H1 (cell line): ENCODE results near the gene FADD. TPM values are rescaled to one million over a fixed set of nuclear protein-coding genes. Genes with fewer than 3 reads are reported as not detected.

Experiments used
- CTCF ChIA-PET: fragments of 300-600 bp; sonication (Branson Sonifier 250); formaldehyde crosslinking; loops from one replicate; lab custom pipeline; 2021; ENCODE audit not compliant: partially characterized antibody; lab: Charles Lee
- POLR2A ChIA-PET: fragments of 300-600 bp; sonication (Branson Sonifier 250); formaldehyde crosslinking; loops from one replicate; lab custom pipeline; 2021; ENCODE audit warnings: inconsistent platforms; ENCODE audit not compliant: partially characterized antibody; lab: Charles Lee
- DNase-seq, 2 experiments: peaks; one replicate each; pipeline versions ENCODE4 v3.0.0 to v3.0.0-alpha.2; 2010 to 2022; ENCODE audit warnings: low spot score in 2 of 2, low read depth in 1 of 2, mixed read lengths in 1 of 2
- FAIRE-seq: peaks from 2 replicates; lab custom pipeline; 2011; peaks lifted over from hg19 to GRCh38; lab: Jason Lieb, UNC
- H2AFZ ChIP-seq: 2 replicates; pipeline ENCODE4 v1.8.1; 2012; ENCODE audit warnings: low read length, inconsistent platforms
- H2AK5ac ChIP-seq: 2 replicates; pipeline ENCODE4 v1.6.1; 2013; ENCODE audit warnings: low read depth, low read length
- H2BK120ac ChIP-seq: replicated peaks from 2 replicates; pipeline ENCODE3; 2013; ENCODE audit warnings: low read depth, low read length, inconsistent platforms
- H2BK12ac ChIP-seq: 2 replicates; pipeline ENCODE4 v1.6.1; 2013; ENCODE audit warnings: low read depth, low read length
- H2BK15ac ChIP-seq: 2 replicates; pipeline ENCODE4 v1.6.1; 2013; ENCODE audit warnings: low read length
- H2BK20ac ChIP-seq: 2 replicates; pipeline ENCODE4 v1.6.1; 2013; ENCODE audit warnings: low read length
- H2BK5ac ChIP-seq: 2 replicates; pipeline ENCODE4 v1.6.1; 2013; ENCODE audit warnings: low read depth, low read length
- H3K14ac ChIP-seq: 2 replicates; pipeline ENCODE4 v1.6.1; 2013; ENCODE audit warnings: inconsistent platforms; ENCODE audit not compliant: insufficient read length
- H3K18ac ChIP-seq: 2 replicates; pipeline ENCODE4 v1.6.1; 2013; ENCODE audit warnings: low read length; ENCODE audit errors: extremely low read depth
- H3K23ac ChIP-seq: 2 replicates; pipeline ENCODE4 v1.6.1; 2013; ENCODE audit warnings: inconsistent platforms; ENCODE audit not compliant: insufficient read length
- H3K23me2 ChIP-seq: 2 replicates; pipeline ENCODE4 v1.6.1; 2013; ENCODE audit warnings: low read depth, low read length
- H3K27ac ChIP-seq: 2 replicates; pipeline ENCODE4 v1.6.1; 2011; ENCODE audit warnings: low read depth, low read length, inconsistent platforms
- H3K27me3 ChIP-seq, 4 experiments: replicated peaks in 1 of 4; 1 replicate in 1 of 4; 2 replicates in 3 of 4; pipeline versions ENCODE4 v1.6.1 to v1.8.1; 2011 to 2013; ENCODE audit warnings: low read length in 3 of 4, mild to moderate bottlenecking in 3 of 4, inconsistent platforms in 2 of 4, mixed read lengths in 2 of 4, moderate library complexity in 1 of 4; ENCODE audit not compliant: control insufficient read depth in 3 of 4, insufficient read depth in 3 of 4; ENCODE audit errors: extremely low read depth in 1 of 4
- H3K36me3 ChIP-seq, 4 experiments: 2 replicates each; pipeline versions ENCODE4 v1.6.1 to v1.8.1; 2011 to 2013; ENCODE audit warnings: mild to moderate bottlenecking in 4 of 4, low read length in 3 of 4, moderate library complexity in 2 of 4, control low read depth in 1 of 4, inconsistent platforms in 1 of 4; ENCODE audit not compliant: insufficient read depth in 4 of 4, control insufficient read depth in 2 of 4
- H3K4ac ChIP-seq: replicated peaks from 2 replicates; pipeline ENCODE3; 2013; ENCODE audit warnings: low read length, low read depth, mixed read lengths, inconsistent platforms; ENCODE audit not compliant: insufficient read length
- H3K4me1 ChIP-seq, 4 experiments: replicated peaks in 1 of 4; 1 replicate in 1 of 4; 2 replicates in 3 of 4; pipeline versions ENCODE4 v1.6.1 to v1.8.1; 2011 to 2013; ENCODE audit warnings: low read length in 3 of 4, inconsistent platforms in 2 of 4, mixed read lengths in 1 of 4; ENCODE audit not compliant: insufficient read depth in 4 of 4, control insufficient read depth in 3 of 4
- H3K4me2 ChIP-seq, 2 experiments: 2 replicates each; pipeline versions ENCODE4 v1.6.1 to v1.8.1; 2011 to 2013; ENCODE audit warnings: low read depth in 2 of 2, low read length in 2 of 2, control low read depth in 1 of 2, inconsistent platforms in 1 of 2, mild to moderate bottlenecking in 1 of 2; ENCODE audit not compliant: insufficient read depth in 1 of 2
- H3K4me3 ChIP-seq, 4 experiments: fragments of 200-600, 300-600 bp in 1 of 4; sonication (generic), shearing (Covaris generic), sonication (Bioruptor Twin) in 1 of 4; 2 replicates each; pipeline versions ENCODE4 v1.5.1 to v1.8.1; 2011 to 2016; ENCODE audit warnings: low read length in 4 of 4, low read depth in 3 of 4, control low read depth in 2 of 4, inconsistent platforms in 2 of 4, mild to moderate bottlenecking in 2 of 4, mixed read lengths in 1 of 4, moderate library complexity in 1 of 4; ENCODE audit not compliant: insufficient read depth in 2 of 4; ENCODE audit errors: extremely low read depth in 1 of 4
- H3K56ac ChIP-seq: replicated peaks from 2 replicates; pipeline ENCODE3; 2013; ENCODE audit warnings: low read depth, mild to moderate bottlenecking, mixed read lengths, low read length, inconsistent platforms; ENCODE audit not compliant: insufficient read length
- H3K79me1 ChIP-seq: 2 replicates; pipeline ENCODE4 v1.6.1; 2013; ENCODE audit warnings: low read depth, low read length, control low read depth
- H3K79me2 ChIP-seq, 2 experiments: 2 replicates each; pipeline versions ENCODE4 v1.6.1 to v1.8.1; 2012 to 2013; ENCODE audit warnings: low read length in 2 of 2, mild to moderate bottlenecking in 2 of 2, inconsistent platforms in 1 of 2; ENCODE audit not compliant: insufficient read depth in 2 of 2, control insufficient read depth in 1 of 2
- H3K9ac ChIP-seq, 4 experiments: replicated peaks in 1 of 4; 1 replicate in 1 of 4; 2 replicates in 3 of 4; pipeline versions ENCODE4 v1.6.1 to v1.8.1; 2011 to 2013; ENCODE audit warnings: low read depth in 3 of 4, low read length in 3 of 4, control low read depth in 2 of 4, mild to moderate bottlenecking in 2 of 4, moderate library complexity in 2 of 4, inconsistent platforms in 1 of 4; ENCODE audit errors: extremely low read depth in 1 of 4
- H3K9me3 ChIP-seq, 2 experiments: 2 replicates each; pipeline versions ENCODE4 v1.6.1 to v1.8.1; 2012 to 2013; ENCODE audit warnings: mild to moderate bottlenecking in 2 of 2, moderate library complexity in 2 of 2, control low read depth in 1 of 2, inconsistent platforms in 1 of 2, low read depth in 1 of 2, low read length in 1 of 2, mixed read lengths in 1 of 2; ENCODE audit not compliant: insufficient read depth in 2 of 2
- H4K20me1 ChIP-seq, 2 experiments: replicated peaks in 1 of 2; 2 replicates each; pipeline versions ENCODE3 to v1.8.1; 2011 to 2013; ENCODE audit warnings: inconsistent platforms in 2 of 2, low read length in 2 of 2, mild to moderate bottlenecking in 1 of 2; ENCODE audit not compliant: insufficient read depth in 2 of 2, control insufficient read depth in 1 of 2
- H4K5ac ChIP-seq: 2 replicates; pipeline ENCODE4 v1.6.1; 2013; ENCODE audit warnings: low read length, low read depth, mixed read lengths, inconsistent platforms; ENCODE audit not compliant: insufficient read length
- H4K8ac ChIP-seq: 2 replicates; pipeline ENCODE4 v1.8.0; 2013; ENCODE audit warnings: mild to moderate bottlenecking, moderate library complexity, low read length, inconsistent platforms; ENCODE audit not compliant: insufficient read depth; ENCODE audit errors: extremely low read depth
- H4K91ac ChIP-seq: replicated peaks from 2 replicates; pipeline ENCODE3; 2013; ENCODE audit warnings: low read length, mixed read lengths, inconsistent platforms; ENCODE audit not compliant: insufficient read length
- GABPA ChIP-seq: IDR thresholded peaks from 2 replicates; pipeline ENCODE4 v1.6.1; 2011; ENCODE audit warnings: mild to moderate bottlenecking, low read length, moderate library complexity, borderline replicate concordance; ENCODE audit not compliant: insufficient read depth
- JUND ChIP-seq: IDR thresholded peaks from 2 replicates; pipeline ENCODE4 v1.6.1; 2011; ENCODE audit warnings: mild to moderate bottlenecking, improper control_type of control experiment, low read length
- RAD21 ChIP-seq, 2 experiments: IDR thresholded peaks in 1 of 2; conservative IDR thresholded peaks in 1 of 2; 2 replicates each; pipeline ENCODE4 v1.6.1; 2011; ENCODE audit warnings: low read depth in 2 of 2, low read length in 2 of 2, improper control_type of control experiment in 1 of 2, inconsistent platforms in 1 of 2, mild to moderate bottlenecking in 1 of 2, moderate library complexity in 1 of 2
- WGBS, 2 experiments: shearing (Covaris generic) in 1 of 2; methylation state at CpG; one replicate each; pipeline versions ENCODE4 v1.1.6 to v1.1.7; 2013 to 2015; ENCODE audit warnings: low lambda C conversion rate in 2 of 2, mixed read lengths in 2 of 2, inconsistent platforms in 1 of 2, low coverage in 1 of 2, missing lambda C conversion rate in 1 of 2; ENCODE audit not compliant: insufficient replicate concordance in 2 of 2, insufficient coverage in 1 of 2, insufficient read length in 1 of 2; ENCODE audit errors: extremely low coverage in 1 of 2, missing lambda C conversion rate in 1 of 2; 5-methylcytosine and 5-hydroxymethylcytosine counted together
- polyA plus RNA-seq, 7 experiments: library from polyadenylated mRNA; depleted of rRNA in 3 of 7; stranded (reverse) in 5 of 7; unstranded in 2 of 7; fragments of >200 nt in 5 of 7; fragments of 200-250 nt in 2 of 7; gene quantifications; 1 replicate in 5 of 7; 2 replicates in 1 of 7; 4 replicates in 1 of 7; pipeline versions ENCODE4 v1.2.1 to v1.2.3, GENCODE V29; 2011 to 2013; ENCODE audit warnings: missing spikeins in 2 of 7, mixed read lengths in 2 of 7
- total RNA-seq: library from RNA; stranded (reverse); fragmentation: NEBNext Ultra II Directional; extraction: Animal tissue kit (Norgen Biotek cat#: 25700); gene quantifications from 2 replicates; pipeline ENCODE4 v1.2.1, GENCODE V29; 2021
- TF ChIP-seq, protein P1 (sequence below): IDR thresholded peaks from 2 replicates; pipeline ENCODE4 v1.6.1; 2012; ENCODE audit warnings: inconsistent platforms
- TF ChIP-seq, protein P2 (sequence below), 3 experiments: IDR thresholded peaks; 1 replicate in 2 of 3; 2 replicates in 1 of 3; pipeline versions ENCODE4 v1.5.1 to v1.6.1; 2011; ENCODE audit warnings: low read length in 3 of 3, mild to moderate bottlenecking in 3 of 3, inconsistent platforms in 2 of 3, low read depth in 1 of 3, moderate library complexity in 1 of 3; ENCODE audit not compliant: insufficient read depth in 1 of 3; ENCODE audit errors: control extremely low read depth in 1 of 3

The FADD gene
- total and polyA plus RNA-seq, 2 of the 8 experiments (the other 6 are each of a cell fraction or from before 2014, with no cell fraction given): 29.0 to 43.9 TPM

DNA sequence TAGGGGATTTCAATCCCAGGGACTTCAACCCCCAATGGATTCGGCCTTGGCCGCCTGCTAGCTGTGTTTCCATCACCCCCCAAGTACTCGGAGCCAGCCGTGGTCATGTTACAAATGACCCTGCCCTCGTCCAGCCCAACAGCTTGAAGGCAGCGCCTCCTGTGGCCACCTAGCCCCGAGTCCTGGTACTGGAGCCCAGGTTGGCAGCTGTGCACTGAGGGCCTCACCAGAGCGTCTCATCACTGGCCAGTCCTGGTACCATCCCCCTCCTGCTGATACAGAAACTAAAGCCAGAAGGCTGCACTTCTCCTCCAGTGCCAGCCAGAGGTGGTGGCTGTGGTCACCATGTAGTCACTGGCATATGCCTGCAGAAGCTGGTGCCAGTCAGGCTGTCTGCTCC, 44.9 kb upstream of the FADD start:
- H3K4me1 ChIP-seq: no peaks in the 10 kb centered on the region; a peak in 2 of 7 replicates
- no peak overlapping the region for H2BK5ac ChIP-seq
- WGBS, 2 experiments: 45% methylated on average over 8 of the region's 8 CpGs; no CpG with 5 or more reads in 1 of the 2 experiments
- peak overlapping the region; percentile 27; the same call in 1 of the 2 replicates for H2BK12ac ChIP-seq
- H3K23me2 ChIP-seq: no peaks in the 10 kb centered on the region
- FAIRE-seq (peak; percentile 60), DNase-seq (peak; percentile 19 to 80)
- H2BK15ac ChIP-seq: peak overlapping the region; percentile 99; the same call in 1 of the 2 replicates
- no peak overlapping the region for H2BK20ac ChIP-seq
- H3K27me3 ChIP-seq: no peaks in the 10 kb centered on the region; a peak in 1 of 7 replicates
- no peak overlapping the region for H3K9ac ChIP-seq
- H3K4me3 ChIP-seq: no peak overlapping the region
- no peaks in the 10 kb centered on the region for H3K9me3 ChIP-seq
- H3K14ac ChIP-seq: no peak overlapping the region
- H2BK120ac ChIP-seq: no peak overlapping the region
- no peak overlapping the region for H2AFZ ChIP-seq
- no peaks in the 10 kb centered on the region for H3K79me1 ChIP-seq
- no peaks in the 10 kb centered on the region for H4K20me1 ChIP-seq
- H2AK5ac ChIP-seq: no peak overlapping the region
- CTCF ChIA-PET: interaction anchor here (0.6 to 9.6 kb wide), 29 partner anchors 12 to 247 kb away, joined by 3 to 78 read pairs (median 4); no protein-coding TSS in a partner anchor
- no peak overlapping the region for H3K18ac ChIP-seq
- no peaks in the 10 kb centered on the region for H3K36me3 ChIP-seq
- H4K91ac ChIP-seq: no peak overlapping the region
- no peak overlapping the region for H3K4me2 ChIP-seq
- H4K5ac ChIP-seq: no peak overlapping the region
- POLR2A ChIA-PET: interaction anchor here (1.5 kb wide), 1 partner anchor 15 kb away, joined by 6 read pairs; no protein-coding TSS in a partner anchor
- H3K4ac ChIP-seq: no peak overlapping the region
- no peak overlapping the region for H3K56ac ChIP-seq
- H3K27ac ChIP-seq: no peak overlapping the region
- H3K23ac ChIP-seq: no peak overlapping the region
- no peaks in the 10 kb centered on the region for H3K79me2 ChIP-seq
- H4K8ac ChIP-seq: no peak overlapping the region
- peak; percentile 86 to 88 for TF ChIP-seq RAD21 (IDR thresholded peaks at IDR 0.05 in 1 of 2, conservative IDR thresholded peaks at IDR 0.05 in 1 of 2; ENCODE audit: low read depth in 2 of 2, low read length in 2 of 2)
- TF ChIP-seq, protein P1, sequence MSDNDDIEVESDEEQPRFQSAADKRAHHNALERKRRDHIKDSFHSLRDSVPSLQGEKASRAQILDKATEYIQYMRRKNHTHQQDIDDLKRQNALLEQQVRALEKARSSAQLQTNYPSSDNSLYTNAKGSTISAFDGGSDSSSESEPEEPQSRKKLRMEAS: peak; percentile 43; the same call in 1 of the 2 replicates
- TF ChIP-seq, protein P2, sequence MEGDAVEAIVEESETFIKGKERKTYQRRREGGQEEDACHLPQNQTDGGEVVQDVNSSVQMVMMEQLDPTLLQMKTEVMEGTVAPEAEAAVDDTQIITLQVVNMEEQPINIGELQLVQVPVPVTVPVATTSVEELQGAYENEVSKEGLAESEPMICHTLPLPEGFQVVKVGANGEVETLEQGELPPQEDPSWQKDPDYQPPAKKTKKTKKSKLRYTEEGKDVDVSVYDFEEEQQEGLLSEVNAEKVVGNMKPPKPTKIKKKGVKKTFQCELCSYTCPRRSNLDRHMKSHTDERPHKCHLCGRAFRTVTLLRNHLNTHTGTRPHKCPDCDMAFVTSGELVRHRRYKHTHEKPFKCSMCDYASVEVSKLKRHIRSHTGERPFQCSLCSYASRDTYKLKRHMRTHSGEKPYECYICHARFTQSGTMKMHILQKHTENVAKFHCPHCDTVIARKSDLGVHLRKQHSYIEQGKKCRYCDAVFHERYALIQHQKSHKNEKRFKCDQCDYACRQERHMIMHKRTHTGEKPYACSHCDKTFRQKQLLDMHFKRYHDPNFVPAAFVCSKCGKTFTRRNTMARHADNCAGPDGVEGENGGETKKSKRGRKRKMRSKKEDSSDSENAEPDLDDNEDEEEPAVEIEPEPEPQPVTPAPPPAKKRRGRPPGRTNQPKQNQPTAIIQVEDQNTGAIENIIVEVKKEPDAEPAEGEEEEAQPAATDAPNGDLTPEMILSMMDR (IDR thresholded peaks at IDR 0.05; ENCODE audit: control extremely low read depth in 1 of 3, insufficient read depth in 1 of 3, low read depth in 1 of 3, low read length in 3 of 3): peak; percentile 85 to 91 (median 88)
- no peak for TF ChIP-seq JUND
- peak; percentile 41; the same call in 1 of the 2 replicates for TF ChIP-seq GABPA
